NOMO-1 treated with dmso at 0.1 percent for 144 hours (cell line): Measurements from ENCODE around the gene GDF2.

Experiments
- DNase-seq: peaks from one replicate; lab custom pipeline; 2025; ENCODE audit not compliant: unreplicated experiment; lab: John Stamatoyannopoulos, UW

GDF2 gene

GRCh38 chr10:47366731-47367460 is 44.6 kb downstream of the GDF2 start:
- DNase-seq: no peak

- no peak for DNase-seq
Observed at GRCh38 chr10:47367646-47368045, 45.4 kb downstream of the GDF2 start.

GRCh38 chr10:47368431-47369180 is 46.4 kb downstream of the GDF2 start:
- DNase-seq: no peak

GRCh38 chr10:47369251-47369894 is 47.1 kb downstream of the GDF2 start:
- no peak for DNase-seq

- no peak for DNase-seq
Observed at GRCh38 chr10:47370015-47370767, 47.9 kb downstream of the GDF2 start.

- DNase-seq: no peak
Observed at GRCh38 chr10:47370878-47371277, 48.6 kb downstream of the GDF2 start.

- no peak for DNase-seq
Observed at GRCh38 chr10:47371629-47372485, 49.6 kb downstream of the GDF2 start.

GRCh38 chr10:47372726-47373125 is 50.5 kb downstream of the GDF2 start:
- DNase-seq: no peak

- no peak for DNase-seq
Observed at GRCh38 chr10:47374611-47375536, 52.6 kb downstream of the GDF2 start.

GRCh38 chr10:47376522-47377220 is 54.4 kb downstream of the GDF2 start:
- DNase-seq: no peak
